IPS DF 6.9 (cell line): ENCODE data around the gene SSPN.

Source experiments
- DNase-seq: peaks from one replicate; pipeline ENCODE4 v3.0.0-alpha.2; 2013; ENCODE audit warnings: low read depth, low spot score
- H3K27ac ChIP-seq: one replicate; pipeline ENCODE4 v1.5.1; 2013; ENCODE audit warnings: low read length, control low read depth
- H3K27me3 ChIP-seq: 2 replicates; pipeline ENCODE4 v1.6.1; 2013; ENCODE audit warnings: mild to moderate bottlenecking, low read length; ENCODE audit not compliant: control insufficient read depth, insufficient read depth
- H3K36me3 ChIP-seq: 2 replicates; pipeline ENCODE4 v1.6.1; 2013; ENCODE audit warnings: low read length; ENCODE audit not compliant: control insufficient read depth, insufficient read depth
- H3K4me1 ChIP-seq: 2 replicates; pipeline ENCODE4 v1.6.1; 2013; ENCODE audit warnings: low read length; ENCODE audit not compliant: control insufficient read depth, insufficient read depth
- H3K4me3 ChIP-seq: 2 replicates; pipeline ENCODE4 v1.5.1; 2013; ENCODE audit warnings: mild to moderate bottlenecking, low read length
- H3K9me3 ChIP-seq: 2 replicates; pipeline ENCODE4 v1.6.1; 2013; ENCODE audit warnings: low read length, inconsistent platforms; ENCODE audit not compliant: control insufficient read depth, insufficient read depth
- WGBS: extraction: QIAGEN DNeasy Blood & Tissue Kit; methylation state at CpG from one replicate; pipeline ENCODE4 v1.1.7; 2013; ENCODE audit warnings: mixed read lengths, missing lambda C conversion rate; ENCODE audit not compliant: insufficient read length, insufficient coverage; 5-methylcytosine and 5-hydroxymethylcytosine counted together

The SSPN gene

GRCh38 chr12:26162905-26163304 is 32.5 kb upstream of the SSPN start:
- H3K4me3 ChIP-seq, result no peak overlapping the region
- no peaks in the 10 kb centered on the region for H3K36me3 ChIP-seq
- 100% methylated on average over 1 of the region's 4 CpGs for WGBS
- DNase-seq, result no peak
- no peak overlapping the region for H3K27ac ChIP-seq
- H3K27me3 ChIP-seq, result no peaks in the 10 kb centered on the region
- H3K9me3 ChIP-seq, result no peaks in the 10 kb centered on the region
- H3K4me1 ChIP-seq, result no peaks in the 10 kb centered on the region

GRCh38 chr12:26164118-26164517 is 31.3 kb upstream of the SSPN start:
- Histone ChIP-seq H3K4me3 (no peak overlapping the region), H3K4me1 (no peaks in the 10 kb centered on the region), H3K9me3 (no peaks in the 10 kb centered on the region), H3K36me3 (no peaks in the 10 kb centered on the region), H3K27ac (no peak overlapping the region), H3K27me3 (no peaks in the 10 kb centered on the region)
- no peak for DNase-seq
- no CpG with 5 or more reads among the region's 3 CpGs for WGBS

GRCh38 chr12:26172013-26172412 is 23.4 kb upstream of the SSPN start:
- no peak for DNase-seq
- WGBS, result no CpG with 5 or more reads among the region's 4 CpGs
- Histone ChIP-seq H3K9me3 (no peaks in the 10 kb centered on the region), H3K36me3 (no peaks in the 10 kb centered on the region), H3K4me3 (no peak overlapping the region), H3K27me3 (no peaks in the 10 kb centered on the region), H3K4me1 (no peaks in the 10 kb centered on the region), H3K27ac (no peak overlapping the region)

GRCh38 chr12:26172539-26172938 is 22.8 kb upstream of the SSPN start:
- no CpG with 5 or more reads among the region's 7 CpGs for WGBS
- Histone ChIP-seq H3K9me3 (no peaks in the 10 kb centered on the region), H3K36me3 (no peaks in the 10 kb centered on the region), H3K27me3 (no peaks in the 10 kb centered on the region), H3K27ac (no peak overlapping the region), H3K4me1 (no peaks in the 10 kb centered on the region), H3K4me3 (no peak overlapping the region)
- no peak for DNase-seq

DNA sequence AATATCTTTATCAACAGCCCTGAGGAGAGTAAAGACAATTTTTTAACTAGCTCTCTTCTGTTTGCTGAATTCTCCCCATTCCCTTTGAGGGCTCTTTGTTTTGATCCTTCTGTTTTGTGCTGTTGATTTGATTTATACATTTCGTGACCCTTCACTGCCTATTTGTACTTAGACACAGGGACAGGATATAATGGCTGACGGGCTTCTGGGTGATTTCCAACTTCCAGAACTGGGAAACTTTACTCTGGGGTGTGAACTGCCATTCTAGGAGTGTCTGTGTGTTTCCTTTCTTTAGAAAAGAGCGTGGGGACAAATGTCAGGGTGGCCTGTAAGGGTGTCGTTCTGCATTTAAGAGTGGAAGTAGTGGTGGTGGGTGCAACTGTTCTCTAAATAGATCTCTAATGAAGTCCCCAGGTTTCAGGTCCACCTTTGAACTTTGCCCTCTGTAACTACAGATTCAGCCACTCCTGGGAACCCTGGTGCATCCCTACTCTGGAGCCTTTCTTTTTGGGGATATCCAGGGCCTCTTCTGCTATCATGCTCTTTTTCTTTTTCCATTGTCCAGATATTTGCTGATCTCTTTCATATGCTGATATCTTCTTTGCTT is 22.3 kb upstream of the SSPN start:
- no peak overlapping the region for H3K27ac ChIP-seq
- DNase-seq, result no peak
- H3K27me3 ChIP-seq, result no peaks in the 10 kb centered on the region
- no peaks in the 10 kb centered on the region for H3K4me1 ChIP-seq
- no CpG with 5 or more reads among the region's 4 CpGs for WGBS
- no peak overlapping the region for H3K4me3 ChIP-seq
- no peaks in the 10 kb centered on the region for H3K36me3 ChIP-seq
- no peaks in the 10 kb centered on the region for H3K9me3 ChIP-seq

GRCh38 chr12:26176725-26177124 is 18.6 kb upstream of the SSPN start:
- Histone ChIP-seq H3K27ac (no peak overlapping the region), H3K4me3 (no peak overlapping the region), H3K36me3 (no peaks in the 10 kb centered on the region), H3K4me1 (no peaks in the 10 kb centered on the region), H3K9me3 (no peaks in the 10 kb centered on the region), H3K27me3 (no peaks in the 10 kb centered on the region)
- no peak for DNase-seq
- no CpG with 5 or more reads among the region's 4 CpGs for WGBS

DNA sequence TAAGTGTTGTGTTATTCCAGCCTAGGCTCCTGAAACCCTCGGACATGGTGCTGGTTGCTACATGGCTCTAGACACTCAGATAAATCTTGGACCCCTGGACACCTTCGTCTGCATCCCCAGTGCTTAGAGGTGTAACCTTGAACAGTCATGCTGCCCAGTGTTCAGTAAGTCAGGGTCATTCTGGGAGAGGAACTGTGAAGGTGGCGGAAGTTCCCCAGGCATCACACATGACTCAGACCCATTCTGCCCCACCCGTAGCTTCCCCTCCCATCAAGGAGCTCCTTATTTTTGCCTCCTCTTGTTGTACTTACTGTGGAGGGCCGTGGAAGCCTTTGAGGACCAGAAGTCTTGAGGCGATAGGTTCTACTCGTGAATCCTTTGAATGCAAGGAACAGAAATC is 18.1 kb upstream of the SSPN start:
- no CpG with 5 or more reads among the region's 7 CpGs for WGBS
- no peak overlapping the region for H3K27ac ChIP-seq

DNA sequence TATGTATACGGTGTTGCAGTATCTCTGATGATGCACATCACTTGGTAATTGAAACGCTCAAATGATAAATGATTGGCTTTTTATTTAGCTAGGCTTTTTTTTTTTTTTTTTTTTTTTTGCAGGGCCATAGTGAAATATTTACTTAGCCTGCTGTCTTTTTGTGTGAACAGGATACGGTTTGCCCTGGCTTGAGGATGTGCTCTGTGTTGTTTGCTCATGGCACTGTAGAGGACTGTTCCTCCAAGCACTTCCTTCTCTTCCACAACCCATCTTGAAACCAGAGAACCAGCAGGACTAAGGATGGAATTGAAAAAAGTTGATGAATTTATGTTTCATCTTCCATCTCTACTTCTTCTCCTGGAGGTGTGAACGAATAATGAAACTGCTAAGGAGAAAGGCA is 15.5 kb upstream of the SSPN start:
- WGBS, result no CpG with 5 or more reads among the region's 4 CpGs
- no peak for DNase-seq
- H3K4me3 ChIP-seq, result no peak overlapping the region
- H3K4me1 ChIP-seq, result no peaks in the 10 kb centered on the region
- H3K9me3 ChIP-seq, result no peaks in the 10 kb centered on the region
- no peak overlapping the region for H3K27ac ChIP-seq
- H3K36me3 ChIP-seq, result no peaks in the 10 kb centered on the region
- H3K27me3 ChIP-seq, result no peaks in the 10 kb centered on the region

More for the DNA sequence above, 18.1 kb upstream of the SSPN start:
- no peak for DNase-seq
- no peaks in the 10 kb centered on the region for H3K4me1 ChIP-seq
- no peak overlapping the region for H3K4me3 ChIP-seq
- H3K36me3 ChIP-seq, result no peaks in the 10 kb centered on the region
- H3K27me3 ChIP-seq, result no peaks in the 10 kb centered on the region
- H3K9me3 ChIP-seq, result no peaks in the 10 kb centered on the region

DNA sequence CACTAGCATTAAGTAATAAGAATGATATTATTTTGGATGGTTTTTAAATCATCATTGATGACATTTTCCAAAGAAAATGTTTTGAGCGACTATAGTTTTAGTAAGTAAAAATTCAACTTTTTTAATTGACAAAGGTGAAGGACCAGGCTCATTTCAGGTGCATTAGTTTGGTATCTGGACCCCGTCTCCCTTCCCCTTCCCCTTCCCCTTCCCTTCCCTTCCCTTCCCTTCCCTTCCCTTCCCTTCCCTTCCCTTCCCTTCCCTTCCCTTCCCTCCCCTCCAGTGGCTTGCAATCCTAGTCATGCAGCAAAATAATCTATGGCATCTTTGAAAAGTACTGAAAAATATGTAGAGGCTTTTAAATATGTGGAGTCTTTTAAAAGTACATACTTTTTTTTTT is 13.0 kb upstream of the SSPN start:
- no peaks in the 10 kb centered on the region for H3K4me1 ChIP-seq
- no peak overlapping the region for H3K4me3 ChIP-seq
- no peaks in the 10 kb centered on the region for H3K36me3 ChIP-seq
- H3K27me3 ChIP-seq, result no peaks in the 10 kb centered on the region
- no peak overlapping the region for H3K27ac ChIP-seq
- DNase-seq, result no peak
- H3K9me3 ChIP-seq, result no peaks in the 10 kb centered on the region
- WGBS, result no CpG with 5 or more reads among the region's 2 CpGs

DNA sequence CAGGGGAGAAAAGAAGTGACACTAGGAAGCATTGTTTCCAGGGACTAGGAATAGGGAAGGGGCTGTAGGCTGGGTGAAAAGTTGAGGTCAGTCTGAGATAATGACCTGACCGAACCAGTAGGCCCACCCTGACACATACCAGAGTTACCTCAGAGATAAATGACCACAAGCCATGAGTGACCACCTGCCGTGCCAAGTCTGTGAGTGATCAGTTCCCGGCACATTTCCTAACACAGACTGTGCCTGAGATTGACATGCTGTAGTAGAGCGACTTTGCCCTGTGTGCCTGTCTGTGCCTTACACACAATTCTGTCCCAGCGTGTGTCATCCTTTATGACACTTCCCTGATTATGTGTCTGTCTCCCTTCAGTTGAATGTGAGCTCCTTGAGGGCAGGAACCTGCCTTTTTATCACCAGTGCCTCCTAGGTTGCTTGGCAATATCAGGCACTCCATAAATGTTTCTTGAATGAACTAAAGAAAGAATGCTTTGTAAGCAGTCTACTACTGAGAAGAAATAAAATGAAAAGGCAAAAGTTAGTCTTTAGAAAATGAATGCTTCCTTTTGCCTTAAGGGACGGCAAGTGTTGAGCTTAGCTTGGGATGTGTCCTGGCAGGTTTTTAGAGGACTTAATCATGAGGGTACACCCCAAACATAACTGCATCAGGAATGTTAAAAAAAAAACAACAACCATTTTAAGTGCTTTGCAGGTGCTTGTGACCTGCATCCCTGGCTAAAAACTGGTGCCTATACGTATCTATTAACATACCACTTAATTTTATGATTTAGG is 9.6 kb upstream of the SSPN start:
- DNase-seq, result no peak
- Histone ChIP-seq H3K4me1 (no peaks in the 10 kb centered on the region), H3K36me3 (no peaks in the 10 kb centered on the region), H3K9me3 (no peaks in the 10 kb centered on the region), H3K27ac (no peak overlapping the region), H3K4me3 (no peak overlapping the region), H3K27me3 (no peaks in the 10 kb centered on the region)
- WGBS, result no CpG with 5 or more reads among the region's 7 CpGs
